ENCODE measurements around the gene AGPS.

AGPS gene

GRCh38 chr2:177588671-177589070 lies 196.1 kb downstream of the AGPS start:
- no peak for DNase-seq (ENCODE audit: low read depth in 2 of 2)

GRCh38 chr2:177589186-177589585 lies 196.6 kb downstream of the AGPS start:
- no peak for DNase-seq (ENCODE audit: low read depth in 2 of 2)

- DNase-seq (ENCODE audit: low read depth in 2 of 2), result no peak
Observed at GRCh38 chr2:177592397-177592796, 199.8 kb downstream of the AGPS start.

- no peak for DNase-seq (ENCODE audit: low read depth in 2 of 2)
Observed at GRCh38 chr2:177592945-177593344, 200.4 kb downstream of the AGPS start.

GRCh38 chr2:177593402-177593801 lies 200.8 kb downstream of the AGPS start:
- no peak for DNase-seq (ENCODE audit: low read depth in 2 of 2)
